IPS-18a (cell line): ENCODE results near the gene NTN1.

Experiments used
- H3K27ac ChIP-seq: one replicate; pipeline ENCODE4 v1.5.1; 2013; ENCODE audit warnings: low read length
- H3K27me3 ChIP-seq: one replicate; pipeline ENCODE4 v1.6.1; 2013; ENCODE audit warnings: mild to moderate bottlenecking, low read length; ENCODE audit not compliant: control insufficient read depth, insufficient read depth
- H3K36me3 ChIP-seq: one replicate; pipeline ENCODE4 v1.6.1; 2013; ENCODE audit warnings: low read depth, low read length; ENCODE audit not compliant: control insufficient read depth
- H3K4me1 ChIP-seq: one replicate; pipeline ENCODE4 v1.6.1; 2013; ENCODE audit warnings: low read depth, low read length; ENCODE audit not compliant: control insufficient read depth
- H3K4me3 ChIP-seq: one replicate; pipeline ENCODE4 v1.5.1; 2013; ENCODE audit warnings: low read length
- H3K9ac ChIP-seq: one replicate; pipeline ENCODE4 v1.6.1; 2013; ENCODE audit warnings: mild to moderate bottlenecking, low read length, moderate library complexity
- H3K9me3 ChIP-seq: one replicate; pipeline ENCODE4 v1.6.1; 2013; ENCODE audit warnings: low read depth, low read length; ENCODE audit not compliant: control insufficient read depth

NTN1 gene

DNA sequence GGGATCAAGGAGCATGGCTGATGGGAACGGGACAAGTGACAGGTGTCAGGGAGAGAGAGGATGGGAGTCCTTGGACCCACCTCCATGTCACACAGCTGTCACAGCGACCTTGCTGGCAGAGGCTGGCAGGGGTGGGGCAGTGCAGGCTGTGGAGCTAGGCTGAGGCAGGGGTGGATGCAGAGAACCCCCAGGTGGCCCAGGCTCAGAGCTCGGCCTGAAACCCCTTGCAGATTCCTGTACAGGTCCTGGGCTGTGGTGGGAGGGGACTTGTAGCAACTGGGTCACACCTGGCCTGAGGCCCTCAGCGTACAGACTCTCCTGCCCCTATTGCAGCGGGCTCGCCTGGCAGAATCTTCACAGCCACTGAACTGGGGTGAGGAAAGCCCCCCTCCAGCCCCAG lies 174.1 kb downstream of the NTN1 start:
- no peaks in the 10 kb centered on the region for H3K4me1 ChIP-seq
- no peak overlapping the region for H3K9ac ChIP-seq
- H3K9me3 ChIP-seq: no peaks in the 10 kb centered on the region
- no peak overlapping the region for H3K4me3 ChIP-seq
- no peaks in the 10 kb centered on the region for H3K27me3 ChIP-seq
- no peaks in the 10 kb centered on the region for H3K36me3 ChIP-seq
- H3K27ac ChIP-seq: no peak overlapping the region

DNA sequence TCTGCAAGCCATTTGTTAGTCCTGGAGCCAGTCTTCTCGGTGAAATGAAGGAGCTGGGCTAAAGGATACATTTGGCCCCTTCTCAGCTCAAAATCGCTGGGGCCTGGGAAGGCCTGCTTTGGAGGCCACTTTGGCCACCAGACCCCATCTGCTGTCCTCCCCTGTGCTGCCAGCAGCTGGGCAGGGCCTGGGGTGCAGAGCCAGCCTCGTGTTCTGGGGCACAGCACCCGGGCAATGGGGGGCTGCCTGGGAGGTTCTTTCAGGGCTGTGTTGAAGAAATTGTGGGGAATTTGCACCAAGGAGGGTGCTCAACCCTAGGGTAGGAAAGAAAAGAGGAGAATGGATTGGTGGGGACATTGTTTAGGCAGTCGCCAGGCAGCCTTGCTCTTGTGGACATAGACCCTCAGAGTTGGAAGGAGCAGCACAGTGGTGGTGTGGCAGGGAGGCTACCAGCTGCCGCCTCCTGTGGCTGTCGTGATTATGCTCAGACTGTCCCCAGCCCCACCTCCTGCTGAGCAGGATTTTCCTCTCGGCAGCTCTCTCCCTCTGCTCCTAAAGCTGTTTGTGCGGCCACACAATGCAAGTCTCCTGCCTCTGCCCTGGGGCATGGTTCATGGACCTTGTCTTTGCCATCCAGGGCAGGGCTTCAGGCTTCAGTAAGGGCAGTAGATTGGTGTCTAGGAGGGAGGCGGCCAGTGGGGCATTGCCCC lies 174.8 kb downstream of the NTN1 start:
- Histone ChIP-seq H3K27ac (no peak overlapping the region), H3K27me3 (no peaks in the 10 kb centered on the region), H3K9me3 (no peaks in the 10 kb centered on the region), H3K36me3 (no peaks in the 10 kb centered on the region), H3K4me3 (no peak overlapping the region), H3K4me1 (no peaks in the 10 kb centered on the region), H3K9ac (no peak overlapping the region)

DNA sequence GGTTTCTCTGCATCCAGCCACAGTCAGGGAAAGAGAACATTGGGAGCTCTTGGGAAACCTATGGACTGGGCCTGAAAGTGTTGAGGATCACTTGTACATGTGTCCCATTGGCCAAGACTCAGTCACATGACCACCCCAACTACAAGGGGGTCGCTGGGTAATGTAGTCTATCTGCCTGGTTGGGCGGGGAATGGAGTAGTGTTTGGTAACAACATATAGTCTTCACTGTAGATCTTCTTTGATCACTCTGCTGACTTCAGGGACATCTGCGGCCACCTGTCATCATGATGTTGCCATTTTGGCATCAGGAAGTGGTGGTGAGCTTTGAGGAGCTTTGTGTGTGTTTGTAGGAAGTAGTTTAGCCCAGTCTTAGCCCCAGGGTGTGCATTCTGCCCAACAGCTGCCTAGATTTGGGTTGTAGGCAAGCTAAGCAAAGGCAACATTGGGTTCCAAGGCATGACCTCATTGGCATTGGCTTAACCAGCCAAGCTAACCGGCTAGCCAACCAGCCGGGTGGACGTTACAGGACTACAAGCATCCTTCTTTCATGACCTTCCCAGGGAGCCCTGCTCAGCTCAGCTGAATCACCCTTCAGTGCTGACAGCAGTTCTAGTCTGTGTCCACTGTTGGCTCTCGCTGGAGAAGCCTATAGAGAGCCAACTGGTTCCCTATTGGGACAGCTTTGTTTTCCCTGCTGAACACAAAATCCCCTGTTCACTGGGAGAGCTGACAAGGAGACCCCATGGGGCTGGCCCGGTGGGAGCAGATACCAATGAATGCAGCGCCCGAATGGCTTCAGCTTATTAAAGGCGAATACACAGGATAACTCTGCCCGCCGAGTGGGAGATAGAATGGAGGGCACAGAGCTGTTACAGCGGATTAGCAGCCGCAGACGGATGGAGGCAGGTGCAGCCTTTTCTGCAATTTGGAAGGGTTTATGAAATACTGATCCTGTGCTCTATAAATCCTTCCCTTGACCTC lies 178.6 kb downstream of the NTN1 start:
- no peak overlapping the region for H3K27ac ChIP-seq
- H3K4me3 ChIP-seq: no peak overlapping the region
- no peaks in the 10 kb centered on the region for H3K27me3 ChIP-seq
- no peaks in the 10 kb centered on the region for H3K4me1 ChIP-seq
- H3K9ac ChIP-seq: no peak overlapping the region
- H3K36me3 ChIP-seq: no peaks in the 10 kb centered on the region
- no peaks in the 10 kb centered on the region for H3K9me3 ChIP-seq

DNA sequence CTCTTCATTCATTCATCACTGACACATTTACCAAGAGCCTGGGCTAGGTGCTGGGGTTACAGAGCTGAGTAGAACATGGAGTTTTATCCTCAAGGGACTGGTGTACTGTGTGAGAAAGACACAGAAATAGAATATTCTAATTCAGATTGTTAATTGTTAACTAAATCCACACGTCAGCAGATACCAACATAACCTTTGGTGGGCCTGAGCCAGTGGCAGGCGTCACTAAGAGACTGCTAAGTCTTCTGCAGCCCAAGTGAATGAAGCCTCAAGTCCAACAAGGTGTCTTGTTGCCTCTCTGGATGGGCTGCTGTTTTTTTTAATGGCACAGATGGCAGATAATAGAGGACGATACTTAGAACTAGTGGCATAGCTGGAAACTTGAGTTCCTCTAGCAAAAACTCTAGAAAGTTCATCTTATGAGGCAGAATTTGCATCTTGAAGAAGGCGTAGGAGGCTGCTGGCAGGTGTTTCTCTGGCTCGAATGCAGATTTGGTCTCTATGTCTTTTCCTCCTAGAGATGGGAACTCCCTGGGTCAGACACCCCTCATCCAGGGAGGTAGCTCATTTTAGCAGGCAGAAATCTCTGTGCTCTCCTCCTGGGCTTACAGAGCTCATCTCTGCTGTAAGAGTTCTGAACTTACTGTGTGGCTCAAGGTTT lies 179.5 kb downstream of the NTN1 start:
- H3K27ac ChIP-seq: no peak overlapping the region

DNA sequence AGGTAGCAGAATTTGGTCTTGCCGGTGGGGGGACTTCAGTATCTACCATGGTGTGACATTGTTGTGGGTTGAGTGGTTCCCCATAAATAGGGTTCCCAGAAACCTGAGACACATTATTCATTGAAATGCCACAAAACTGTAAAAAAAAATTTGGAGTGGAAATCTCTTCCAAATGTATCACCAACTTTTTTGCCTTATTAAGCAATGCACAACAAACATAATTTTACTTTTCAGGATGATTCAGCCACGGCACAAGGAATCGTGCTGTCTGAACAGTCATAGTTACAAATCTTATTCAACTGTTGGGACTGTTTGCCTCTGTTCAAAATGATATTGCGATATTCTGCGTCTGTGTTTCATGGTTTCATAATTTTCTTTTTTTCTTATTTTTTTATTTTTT lies 181.2 kb downstream of the NTN1 start:
- Histone ChIP-seq H3K4me3 (no peak overlapping the region), H3K27ac (no peak overlapping the region), H3K4me1 (no peaks in the 10 kb centered on the region), H3K9ac (no peak overlapping the region), H3K27me3 (no peaks in the 10 kb centered on the region), H3K9me3 (no peaks in the 10 kb centered on the region), H3K36me3 (no peaks in the 10 kb centered on the region)

More for the DNA sequence above, 179.5 kb downstream of the NTN1 start:
- Histone ChIP-seq H3K4me1 (no peaks in the 10 kb centered on the region), H3K27me3 (no peaks in the 10 kb centered on the region), H3K9ac (no peak overlapping the region), H3K4me3 (no peak overlapping the region), H3K9me3 (no peaks in the 10 kb centered on the region), H3K36me3 (no peaks in the 10 kb centered on the region)

DNA sequence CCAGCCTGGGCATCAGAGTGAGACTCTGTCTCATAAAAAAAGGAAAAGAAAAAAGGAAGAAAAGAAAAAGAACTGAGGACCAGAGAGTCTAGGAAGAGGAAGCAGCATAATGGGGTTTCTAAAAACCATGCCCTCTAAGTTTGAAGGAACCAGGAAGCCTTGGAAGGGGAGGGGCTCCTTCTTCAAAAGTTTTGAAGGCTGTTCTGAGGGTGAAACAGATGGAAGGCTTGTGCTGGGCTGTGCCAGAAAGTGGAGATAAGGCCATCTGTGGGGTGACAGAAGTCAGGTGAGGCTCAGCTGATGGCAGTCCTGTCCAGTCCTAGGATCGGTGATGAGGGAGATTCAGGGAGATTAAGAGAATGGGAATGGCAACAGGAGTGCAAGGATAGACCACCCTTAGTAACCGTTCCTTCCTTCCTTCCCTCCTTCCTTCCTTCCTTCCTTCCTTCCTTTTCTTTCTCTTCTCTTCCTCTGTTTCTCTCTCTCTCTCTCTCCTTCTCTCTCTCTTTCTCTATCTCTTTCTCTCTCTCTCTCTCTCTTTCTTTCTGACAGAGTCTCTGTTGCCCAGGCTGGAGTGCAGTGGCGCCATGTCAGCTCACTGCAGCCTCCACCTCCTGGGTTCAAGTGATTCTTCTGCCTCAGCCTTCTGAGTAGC lies 182.6 kb downstream of the NTN1 start:
- H3K27me3 ChIP-seq: no peaks in the 10 kb centered on the region
- H3K27ac ChIP-seq: no peak overlapping the region
- no peaks in the 10 kb centered on the region for H3K4me1 ChIP-seq

DNA sequence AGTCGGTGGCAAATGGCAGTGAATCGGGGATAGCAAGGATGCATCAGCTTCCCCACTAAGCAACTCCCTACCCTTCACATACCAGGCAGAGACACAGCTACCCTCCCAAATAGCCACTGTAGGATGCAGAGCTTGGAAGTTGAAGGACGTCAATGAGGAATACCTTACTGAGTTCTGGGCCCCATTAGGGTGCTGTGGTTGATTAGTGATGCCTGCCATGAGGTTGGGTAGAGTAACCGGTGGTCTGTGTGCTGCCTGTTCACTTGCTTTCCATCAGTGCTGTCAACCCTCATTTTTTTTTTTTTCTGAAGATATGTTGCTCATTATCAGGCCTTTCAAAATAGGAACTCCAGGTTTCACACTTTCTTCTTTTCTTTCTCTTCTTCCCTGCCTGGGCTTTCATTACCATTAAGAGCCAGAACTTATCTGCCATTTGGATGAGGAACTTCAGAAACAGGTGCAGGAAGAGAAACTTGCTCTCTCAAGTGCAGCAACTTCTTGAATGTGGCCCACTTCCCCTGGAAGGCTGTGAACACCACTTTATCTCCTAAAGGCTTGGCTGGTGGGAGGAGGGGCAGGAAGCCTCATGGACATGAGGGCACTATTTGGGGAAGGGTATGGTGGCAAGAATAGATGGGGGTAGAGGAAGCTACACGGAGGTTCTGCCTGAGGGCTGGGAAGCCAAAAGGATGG lies 183.5 kb downstream of the NTN1 start:
- no peaks in the 10 kb centered on the region for H3K4me1 ChIP-seq
- H3K4me3 ChIP-seq: no peak overlapping the region
- H3K36me3 ChIP-seq: no peaks in the 10 kb centered on the region
- H3K27me3 ChIP-seq: no peaks in the 10 kb centered on the region
- H3K9ac ChIP-seq: no peak overlapping the region
- no peak overlapping the region for H3K27ac ChIP-seq
- no peaks in the 10 kb centered on the region for H3K9me3 ChIP-seq

More for the DNA sequence above, 182.6 kb downstream of the NTN1 start:
- H3K36me3 ChIP-seq: no peaks in the 10 kb centered on the region
- H3K9me3 ChIP-seq: no peaks in the 10 kb centered on the region
- no peak overlapping the region for H3K4me3 ChIP-seq
- H3K9ac ChIP-seq: no peak overlapping the region

DNA sequence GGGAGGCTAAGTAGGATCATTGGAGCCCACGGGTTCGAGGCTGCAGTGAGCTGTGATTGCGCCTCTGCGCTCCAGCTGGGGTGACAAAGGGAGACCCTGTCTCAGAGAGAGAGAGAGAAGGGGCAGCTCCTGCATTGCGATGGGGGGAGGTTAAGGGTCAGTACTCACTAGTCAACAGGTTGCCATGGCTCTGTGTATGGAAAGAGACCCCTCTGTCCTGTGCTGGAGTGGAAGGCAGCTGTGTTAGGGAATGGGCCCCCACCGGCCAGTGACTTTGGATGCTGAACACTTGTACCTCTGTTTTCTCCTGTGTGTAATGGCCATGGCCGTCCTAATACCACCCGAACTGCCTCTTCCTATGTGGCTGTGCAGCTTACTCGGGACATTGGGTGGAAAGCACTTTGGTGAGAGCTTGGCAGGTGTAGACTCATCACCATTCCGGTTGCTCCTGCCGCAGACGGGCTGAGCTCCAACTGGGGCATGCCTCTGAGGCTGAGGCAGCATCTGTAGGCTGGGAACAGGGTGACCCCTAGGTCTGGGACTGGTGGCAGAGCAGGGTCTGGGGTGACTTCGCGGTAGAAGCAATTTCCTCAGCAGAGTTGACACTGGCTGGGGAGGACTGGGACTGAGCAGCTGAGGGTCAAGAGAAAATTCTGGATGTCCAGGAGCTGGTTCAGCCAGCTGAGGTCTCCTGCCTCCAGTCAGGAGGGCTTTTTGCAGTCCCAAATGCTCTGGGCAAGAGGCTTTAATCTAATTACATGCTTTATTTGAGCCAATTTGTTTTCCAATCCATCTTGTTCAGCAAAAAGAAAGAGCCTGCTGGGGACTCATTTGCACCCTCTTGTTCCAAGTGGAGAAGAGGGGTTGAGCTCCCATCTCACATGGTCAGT lies 184.5 kb downstream of the NTN1 start:
- Histone ChIP-seq H3K4me1 (no peaks in the 10 kb centered on the region), H3K27me3 (no peaks in the 10 kb centered on the region), H3K9me3 (no peaks in the 10 kb centered on the region), H3K4me3 (no peak overlapping the region), H3K27ac (no peak overlapping the region), H3K36me3 (no peaks in the 10 kb centered on the region), H3K9ac (no peak overlapping the region)

DNA sequence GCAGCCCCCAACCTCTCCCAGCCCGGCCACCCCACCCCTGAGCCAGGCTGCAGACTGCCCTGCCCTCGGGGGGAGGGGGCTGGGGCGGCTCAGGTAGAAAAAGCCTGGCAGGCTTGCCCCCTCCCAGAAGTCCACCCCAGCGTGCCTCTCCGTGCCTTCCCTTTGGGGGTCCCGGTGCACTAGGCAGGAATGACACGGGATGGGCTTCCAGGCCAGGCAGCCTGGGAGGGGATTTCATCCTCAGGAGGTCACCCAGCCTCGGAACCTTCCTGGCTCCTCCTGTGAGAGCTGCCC lies 185.0 kb downstream of the NTN1 start:
- Histone ChIP-seq H3K9me3 (no peaks in the 10 kb centered on the region), H3K27ac (no peak overlapping the region), H3K36me3 (no peaks in the 10 kb centered on the region), H3K27me3 (no peaks in the 10 kb centered on the region), H3K4me3 (no peak overlapping the region), H3K4me1 (no peaks in the 10 kb centered on the region), H3K9ac (no peak overlapping the region)

DNA sequence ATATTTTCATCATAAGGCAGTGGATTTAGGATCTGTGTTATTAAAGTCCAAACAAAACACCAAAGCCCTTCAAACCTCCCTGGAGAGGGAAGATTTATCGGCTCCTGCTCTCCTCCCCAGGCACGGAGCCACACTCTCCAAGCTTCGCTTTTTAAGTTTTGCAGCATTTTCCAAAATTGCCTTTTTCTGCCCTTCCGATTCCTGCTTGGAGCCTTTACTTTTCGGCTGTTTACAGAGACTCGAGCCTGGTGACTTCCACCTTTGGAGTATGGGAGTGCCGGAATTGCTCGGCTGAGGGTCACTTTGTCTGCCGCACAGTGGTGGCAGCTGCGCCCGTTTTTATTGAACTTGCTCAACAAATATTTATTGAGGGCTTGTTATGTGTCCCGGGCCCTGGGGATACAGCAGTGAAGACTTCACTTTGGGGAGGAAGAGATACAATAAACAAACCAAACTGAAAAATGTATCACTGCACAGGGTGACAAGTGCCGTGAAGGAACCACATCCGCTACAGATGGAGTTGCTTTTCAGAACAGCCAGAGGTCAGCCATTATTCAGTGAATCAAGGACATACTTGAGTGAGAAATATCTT lies 185.5 kb downstream of the NTN1 start:
- Histone ChIP-seq H3K9me3 (no peaks in the 10 kb centered on the region), H3K27me3 (no peaks in the 10 kb centered on the region), H3K27ac (no peak overlapping the region), H3K9ac (no peak overlapping the region), H3K4me3 (no peak overlapping the region), H3K4me1 (no peaks in the 10 kb centered on the region), H3K36me3 (no peaks in the 10 kb centered on the region)
